Neural progenitor cell (in vitro differentiated cells): ENCODE data around the gene FOXN4.

Experiments used
- CTCF ChIP-seq: fragments of 200-600 bp; sonication (generic); IDR thresholded peaks from 2 replicates; pipeline ENCODE4 v1.5.1; 2017; ENCODE audit warnings: antibody characterized with exemption, mild to moderate bottlenecking
- EZH2 ChIP-seq: fragments of 200-600 bp; sonication (generic); IDR thresholded peaks from 2 replicates; pipeline ENCODE4 v1.6.1; 2017; ENCODE audit warnings: antibody characterized with exemption, mild to moderate bottlenecking, moderate library complexity

GRCh38 chr12:109290061-109290460 is 19.0 kb downstream of the FOXN4 start:
- no peak for TF ChIP-seq CTCF
- TF ChIP-seq EZH2: no peak
